ENCODE data around the gene FIZ1. TPM values are rescaled to one million over a fixed set of nuclear protein-coding genes. Genes with fewer than 3 reads are reported as not detected.
A peak's percentile ranks its signal among the peaks of the same experiment; 100 is the strongest.
"Not testable (repeated sequence)": the region's sequence is repeated elsewhere in the genome, so short reads cannot be mapped to it uniquely, and the experiment has no call there.

FIZ1 gene
- total RNA-seq, 4 donors from 2014 or later, result 4.7 to 11.2 (median 9.9) TPM

DNA sequence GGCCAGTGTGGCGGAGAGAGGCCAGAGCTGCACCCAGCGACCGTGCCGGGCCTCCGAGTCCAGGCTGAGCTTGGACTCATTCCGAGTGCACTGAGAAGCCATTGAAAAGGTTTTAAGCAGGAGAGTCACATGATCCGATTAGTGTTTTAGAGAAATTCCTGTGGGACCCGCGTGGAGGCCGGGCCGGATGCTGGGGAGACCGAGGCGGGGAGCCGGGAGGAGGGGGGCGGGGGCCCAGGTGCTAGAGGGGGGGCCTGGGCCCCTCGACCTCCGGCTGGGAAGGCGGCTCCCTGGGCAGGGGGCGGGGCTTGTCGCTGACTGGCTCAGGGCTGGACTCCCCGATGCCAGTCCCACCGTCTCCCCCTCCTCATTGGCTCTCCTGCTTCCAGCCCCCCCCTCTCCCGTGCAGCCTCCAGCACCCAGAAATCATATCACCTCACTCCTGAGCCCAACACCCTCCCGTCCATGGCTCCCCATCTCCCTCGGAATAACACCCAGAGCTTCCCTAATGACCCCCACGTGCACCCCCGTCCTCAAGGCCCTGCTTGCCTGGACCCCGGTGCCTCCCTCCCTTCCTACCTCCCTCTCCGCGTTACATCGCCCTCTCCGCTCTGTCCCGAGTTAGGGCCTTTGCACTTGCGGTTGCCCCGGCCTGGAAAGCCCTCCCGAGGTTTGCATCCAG is 13.5 kb downstream of the FIZ1 start:
- peak; percentile 65 for ATAC-seq
- TF ChIP-seq EP300 (IDR thresholded peaks at IDR 0.05) (no peak), POLR2A (IDR thresholded peaks at IDR 0.05) (no peak), POLR2AphosphoS5 (IDR thresholded peaks at IDR 0.05) (no peak)
- TF ChIP-seq, protein P1, sequence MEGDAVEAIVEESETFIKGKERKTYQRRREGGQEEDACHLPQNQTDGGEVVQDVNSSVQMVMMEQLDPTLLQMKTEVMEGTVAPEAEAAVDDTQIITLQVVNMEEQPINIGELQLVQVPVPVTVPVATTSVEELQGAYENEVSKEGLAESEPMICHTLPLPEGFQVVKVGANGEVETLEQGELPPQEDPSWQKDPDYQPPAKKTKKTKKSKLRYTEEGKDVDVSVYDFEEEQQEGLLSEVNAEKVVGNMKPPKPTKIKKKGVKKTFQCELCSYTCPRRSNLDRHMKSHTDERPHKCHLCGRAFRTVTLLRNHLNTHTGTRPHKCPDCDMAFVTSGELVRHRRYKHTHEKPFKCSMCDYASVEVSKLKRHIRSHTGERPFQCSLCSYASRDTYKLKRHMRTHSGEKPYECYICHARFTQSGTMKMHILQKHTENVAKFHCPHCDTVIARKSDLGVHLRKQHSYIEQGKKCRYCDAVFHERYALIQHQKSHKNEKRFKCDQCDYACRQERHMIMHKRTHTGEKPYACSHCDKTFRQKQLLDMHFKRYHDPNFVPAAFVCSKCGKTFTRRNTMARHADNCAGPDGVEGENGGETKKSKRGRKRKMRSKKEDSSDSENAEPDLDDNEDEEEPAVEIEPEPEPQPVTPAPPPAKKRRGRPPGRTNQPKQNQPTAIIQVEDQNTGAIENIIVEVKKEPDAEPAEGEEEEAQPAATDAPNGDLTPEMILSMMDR (IDR thresholded peaks at IDR 0.05), result no peak
- 1 to 8% methylated on average over 5 to 21 of the region's 36 CpGs for WGBS, 2 donors (ENCODE audit: low coverage in 1 of 2)
- Histone ChIP-seq H3K27me3 (peaks cover 8% of the 10 kb centered on the region), H3K4me1 (peaks cover 0 to 47% (median 21%) of the 10 kb centered on the region in 3 donors), H3K27ac (peak overlapping the region in 3 of 4 donors; percentile 48 to 72 (median 63)), H3K36me3 (no peaks in the 10 kb centered on the region), H3K4me3 (peak overlapping the region in 1 of 2 donors; percentile 48), H3K9me3 (no peaks in the 10 kb centered on the region)

DNA sequence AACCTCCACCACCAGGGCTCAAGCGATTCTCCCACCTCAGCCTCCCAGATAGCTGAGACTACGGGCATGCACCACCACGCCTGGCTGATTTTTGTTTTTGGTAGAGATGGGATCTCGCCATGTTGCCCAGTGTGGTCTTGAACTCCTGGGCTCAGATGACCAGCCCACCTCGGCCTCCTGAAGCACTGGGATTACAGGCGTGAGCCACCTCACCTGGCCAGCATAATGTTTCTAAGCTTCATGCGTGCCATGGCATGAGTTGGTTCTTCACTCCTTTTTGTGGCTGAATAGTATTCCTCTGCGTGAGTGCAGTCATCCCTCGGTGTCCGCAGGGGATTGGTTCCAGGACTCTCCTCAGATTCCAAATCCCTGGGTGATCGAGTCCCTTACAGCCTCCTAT is 14.4 kb downstream of the FIZ1 start:
- Histone ChIP-seq H3K4me3 (no peak overlapping the region), H3K9me3 (no peaks in the 10 kb centered on the region), H3K27me3 (peaks cover 8% of the 10 kb centered on the region), H3K36me3 (no peaks in the 10 kb centered on the region), H3K4me1 (peaks cover 0 to 52% (median 22%) of the 10 kb centered on the region in 3 donors), H3K27ac (no peak overlapping the region)
- no peak for ATAC-seq
- WGBS, 2 donors (ENCODE audit: low coverage in 1 of 2), result 82% methylated on average over 8 of the region's 11 CpGs; no CpG with 5 or more reads in 1 of the 2 donors
- TF ChIP-seq POLR2AphosphoS5 (IDR thresholded peaks at IDR 0.05) (no peak), POLR2A (IDR thresholded peaks at IDR 0.05) (no peak), EP300 (IDR thresholded peaks at IDR 0.05) (no peak)
- TF ChIP-seq, protein P1 (IDR thresholded peaks at IDR 0.05), result no peak

DNA sequence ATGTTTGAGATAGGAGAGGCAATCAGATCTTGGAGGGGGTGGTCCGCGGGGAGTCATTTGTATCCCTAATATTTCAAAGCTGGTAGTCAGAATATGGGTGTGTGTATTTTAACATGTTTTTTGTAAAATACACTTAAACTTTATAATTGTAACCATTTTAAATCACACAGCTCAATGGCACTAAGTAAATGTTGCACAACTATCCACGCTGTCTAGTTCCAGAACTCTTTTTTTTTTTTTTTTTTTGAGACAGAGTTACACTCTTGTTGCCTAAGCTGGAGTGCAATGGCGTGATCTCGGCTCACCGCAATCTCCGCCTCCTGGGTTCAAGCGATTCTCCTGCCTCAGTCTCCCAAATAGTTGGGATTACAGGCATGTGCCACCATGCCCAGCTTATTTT is 15.4 kb downstream of the FIZ1 start:
- H3K27me3 ChIP-seq, ATAC-seq, H3K36me3 ChIP-seq, H3K9me3 ChIP-seq, H3K4me3 ChIP-seq, H3K27ac ChIP-seq: not testable (repeated sequence)
- peaks cover 0 to 62% (median 25%) of the 10 kb centered on the region in 3 donors for H3K4me1 ChIP-seq
- 66% methylated on average over 7 to 8 of the region's 8 CpGs for WGBS, 2 donors (ENCODE audit: low coverage in 1 of 2)

DNA sequence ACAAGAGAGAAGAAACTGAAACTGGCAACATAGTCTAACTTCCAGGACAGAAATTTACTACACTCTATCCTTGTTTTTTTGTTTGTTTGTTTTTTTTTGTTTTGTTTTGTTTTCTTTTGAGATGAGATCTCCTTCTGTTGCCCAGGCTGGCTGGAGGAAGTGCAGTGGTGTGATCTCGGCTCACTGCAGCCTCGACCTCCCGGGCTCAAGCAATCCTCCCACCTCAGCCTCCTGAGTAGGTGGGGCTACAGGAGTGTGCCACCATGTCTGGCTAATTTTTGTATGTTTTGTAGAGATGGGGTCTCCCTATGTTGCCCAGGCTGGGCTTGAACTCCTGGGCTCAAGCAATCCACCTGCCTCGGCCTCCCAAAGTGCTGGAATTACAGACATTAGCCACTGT is 17.0 kb downstream of the FIZ1 start:
- H3K27me3 ChIP-seq, H3K9me3 ChIP-seq, H3K4me3 ChIP-seq, H3K27ac ChIP-seq, ATAC-seq: not testable (repeated sequence)
- Histone ChIP-seq H3K4me1 (peaks cover 0 to 56% (median 23%) of the 10 kb centered on the region in 3 donors), H3K36me3 (peaks cover 0 to 22% of the 10 kb centered on the region in 2 donors)
- WGBS, 2 donors (ENCODE audit: low coverage in 1 of 2), result 59% methylated on average over 3 of the region's 4 CpGs; no CpG with 5 or more reads in 1 of the 2 donors

DNA sequence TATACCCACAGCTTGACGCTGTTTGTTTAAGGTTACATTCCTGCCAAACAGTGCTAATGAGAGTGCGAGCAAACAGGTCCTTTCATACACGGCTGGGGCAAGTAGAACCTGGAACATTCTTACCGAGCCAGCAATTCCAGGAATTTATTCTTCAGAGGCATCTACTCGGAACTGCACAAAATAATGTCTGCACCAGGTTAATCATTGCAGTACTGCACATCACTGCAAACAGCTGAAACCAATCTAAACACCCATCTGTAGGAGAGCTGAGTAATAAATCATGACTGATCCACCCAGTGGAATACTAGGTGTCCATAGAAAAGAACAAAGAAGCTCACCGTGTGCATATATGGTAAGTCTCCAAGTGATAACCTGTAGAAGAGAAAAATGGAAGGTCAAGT is 17.5 kb downstream of the FIZ1 start:
- Histone ChIP-seq H3K9me3 (no peaks in the 10 kb centered on the region), H3K36me3 (peaks cover 0 to 27% of the 10 kb centered on the region in 2 donors), H3K4me3 (no peak overlapping the region), H3K27me3 (peaks cover 8% of the 10 kb centered on the region), H3K4me1 (peaks cover 0 to 51% (median 18%) of the 10 kb centered on the region in 3 donors), H3K27ac (peak overlapping the region in 2 of 4 donors; percentile 92 to 93)
- 24 to 28% methylated on average over 3 to 6 of the region's 6 CpGs for WGBS, 2 donors (ENCODE audit: low coverage in 1 of 2)
- no peak for TF ChIP-seq EP300 (IDR thresholded peaks at IDR 0.05)
- TF ChIP-seq, protein P1 (IDR thresholded peaks at IDR 0.05), result no peak
- TF ChIP-seq POLR2A (IDR thresholded peaks at IDR 0.05), result no peak
- no peak for TF ChIP-seq POLR2AphosphoS5 (IDR thresholded peaks at IDR 0.05)
- ATAC-seq, result no peak
